ENCODE results near the gene URI1.
"Not testable (repeated sequence)": the region's sequence is repeated elsewhere in the genome, so short reads cannot be mapped to it uniquely, and the experiment has no call there.

URI1 gene

DNA sequence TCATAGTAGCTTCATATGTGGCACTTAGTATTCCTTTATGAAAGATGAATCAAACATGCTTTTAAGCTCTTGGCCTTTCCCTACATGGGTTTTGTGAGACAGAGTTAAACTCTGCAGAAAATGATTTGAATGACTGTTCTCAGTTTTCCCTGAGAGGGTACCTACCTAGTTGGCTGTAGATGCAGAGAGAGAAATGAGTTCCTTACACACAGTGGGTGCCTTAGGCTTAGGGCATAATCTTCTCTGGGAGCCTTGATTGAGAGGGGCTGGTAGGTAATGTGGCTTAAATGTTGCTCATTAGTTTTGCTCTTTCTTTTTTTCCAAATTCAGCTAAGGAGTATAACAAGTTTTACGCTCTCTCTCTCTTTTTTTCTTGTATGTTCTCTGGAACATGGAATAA, 3.0 kb downstream of the URI1 start:
- TF ChIP-seq, protein P1, sequence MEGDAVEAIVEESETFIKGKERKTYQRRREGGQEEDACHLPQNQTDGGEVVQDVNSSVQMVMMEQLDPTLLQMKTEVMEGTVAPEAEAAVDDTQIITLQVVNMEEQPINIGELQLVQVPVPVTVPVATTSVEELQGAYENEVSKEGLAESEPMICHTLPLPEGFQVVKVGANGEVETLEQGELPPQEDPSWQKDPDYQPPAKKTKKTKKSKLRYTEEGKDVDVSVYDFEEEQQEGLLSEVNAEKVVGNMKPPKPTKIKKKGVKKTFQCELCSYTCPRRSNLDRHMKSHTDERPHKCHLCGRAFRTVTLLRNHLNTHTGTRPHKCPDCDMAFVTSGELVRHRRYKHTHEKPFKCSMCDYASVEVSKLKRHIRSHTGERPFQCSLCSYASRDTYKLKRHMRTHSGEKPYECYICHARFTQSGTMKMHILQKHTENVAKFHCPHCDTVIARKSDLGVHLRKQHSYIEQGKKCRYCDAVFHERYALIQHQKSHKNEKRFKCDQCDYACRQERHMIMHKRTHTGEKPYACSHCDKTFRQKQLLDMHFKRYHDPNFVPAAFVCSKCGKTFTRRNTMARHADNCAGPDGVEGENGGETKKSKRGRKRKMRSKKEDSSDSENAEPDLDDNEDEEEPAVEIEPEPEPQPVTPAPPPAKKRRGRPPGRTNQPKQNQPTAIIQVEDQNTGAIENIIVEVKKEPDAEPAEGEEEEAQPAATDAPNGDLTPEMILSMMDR (IDR thresholded peaks at IDR 0.05; ENCODE audit: extremely low read depth, insufficient read depth, missing control alignments), result no peak
- DNase-seq (ENCODE audit: low spot score), result no peak
- in situ Hi-C loops (cut with MboI; ENCODE audit: low pct_unique_long_range_greater_than_20kb, low sequenced_read_pairs, unreplicated experiment), result no loop called here

GRCh38 chr19:29945433-29945832, 3.4 kb downstream of the URI1 start:
- in situ Hi-C loops (cut with MboI; ENCODE audit: low pct_unique_long_range_greater_than_20kb, low sequenced_read_pairs, unreplicated experiment), result no loop called here
- no peak for DNase-seq (ENCODE audit: low spot score)
- TF ChIP-seq, protein P1 (IDR thresholded peaks at IDR 0.05; ENCODE audit: extremely low read depth, insufficient read depth, missing control alignments), result no peak

GRCh38 chr19:29946645-29947044, 4.6 kb downstream of the URI1 start:
- in situ Hi-C loops (cut with MboI; ENCODE audit: low pct_unique_long_range_greater_than_20kb, low sequenced_read_pairs, unreplicated experiment), result no loop called here
- no peak for DNase-seq (ENCODE audit: low spot score)
- TF ChIP-seq, protein P1 (IDR thresholded peaks at IDR 0.05; ENCODE audit: extremely low read depth, insufficient read depth, missing control alignments), result no peak

- in situ Hi-C loops (cut with MboI; ENCODE audit: low pct_unique_long_range_greater_than_20kb, low sequenced_read_pairs, unreplicated experiment), result no loop called here
- TF ChIP-seq, protein P1 (IDR thresholded peaks at IDR 0.05; ENCODE audit: extremely low read depth, insufficient read depth, missing control alignments), result no peak
- no peak for DNase-seq (ENCODE audit: low spot score)
These were observed 5.8 kb downstream of the URI1 start for GRCh38 chr19:29947871-29948270.

DNA sequence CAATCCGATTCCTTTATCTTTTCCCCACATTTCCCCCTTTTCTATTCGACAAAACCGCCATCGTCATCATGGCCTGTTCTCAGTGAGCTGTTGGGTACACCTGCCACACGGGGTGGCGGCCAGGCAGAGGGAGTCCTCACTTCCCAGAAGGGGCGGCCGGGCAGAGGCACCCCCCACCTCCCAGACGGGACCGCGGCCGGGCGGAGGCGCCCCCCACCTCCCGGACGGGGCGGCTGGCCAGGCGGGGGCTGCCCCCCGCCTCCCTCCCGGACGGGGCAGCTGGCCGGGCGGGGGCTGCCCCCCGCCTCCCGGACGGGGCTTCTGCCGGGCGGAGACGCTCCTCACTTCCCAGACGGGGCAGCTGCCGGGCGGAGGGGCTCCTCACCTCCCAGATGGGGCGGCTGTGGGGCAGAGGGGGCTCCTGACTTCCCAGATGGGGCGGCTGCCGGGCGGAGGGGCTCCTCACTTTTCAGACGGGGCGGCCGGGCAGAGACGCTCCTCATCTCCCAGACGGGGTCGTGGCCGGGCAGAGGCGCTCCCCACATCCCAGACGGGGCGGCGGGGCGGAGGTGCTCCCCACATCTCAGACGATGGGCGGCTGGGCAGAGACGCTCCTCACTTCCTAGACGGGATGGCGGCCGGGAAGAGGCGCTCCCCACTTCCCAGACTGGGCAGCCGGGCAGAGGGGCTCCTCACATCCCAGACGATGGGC, 6.9 kb downstream of the URI1 start:
- in situ Hi-C loops (cut with MboI; ENCODE audit: low pct_unique_long_range_greater_than_20kb, low sequenced_read_pairs, unreplicated experiment); DNase-seq (ENCODE audit: low spot score): not testable (repeated sequence)

GRCh38 chr19:29952177-29952576, 10.1 kb downstream of the URI1 start:
- TF ChIP-seq, protein P1 (IDR thresholded peaks at IDR 0.05; ENCODE audit: extremely low read depth, insufficient read depth, missing control alignments), result no peak
- DNase-seq (ENCODE audit: low spot score), result no peak
- in situ Hi-C loops (cut with MboI; ENCODE audit: low pct_unique_long_range_greater_than_20kb, low sequenced_read_pairs, unreplicated experiment), result no loop called here

DNA sequence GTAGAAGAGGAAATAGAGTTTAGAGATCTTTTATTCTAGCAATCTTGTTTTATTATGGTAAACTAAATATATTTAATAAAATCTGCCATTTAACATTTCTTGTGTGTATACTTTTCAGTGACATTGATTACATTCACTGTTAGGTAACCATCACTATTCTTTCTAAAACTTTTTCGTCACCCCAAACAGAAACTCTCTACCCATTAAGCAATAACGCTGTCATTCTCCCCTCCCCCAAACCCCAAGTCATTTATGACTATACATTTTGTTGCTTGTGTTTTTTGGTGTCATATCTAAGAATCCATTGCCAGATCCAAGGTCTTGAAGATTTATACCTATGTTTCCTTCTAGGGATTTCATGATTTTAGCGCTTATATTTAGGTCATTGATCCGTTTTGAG, 10.6 kb downstream of the URI1 start:
- in situ Hi-C loops (cut with MboI; ENCODE audit: low pct_unique_long_range_greater_than_20kb, low sequenced_read_pairs, unreplicated experiment), result no loop called here
- TF ChIP-seq, protein P1 (IDR thresholded peaks at IDR 0.05; ENCODE audit: extremely low read depth, insufficient read depth, missing control alignments), result no peak
- DNase-seq (ENCODE audit: low spot score), result no peak

All from GM13977 (cell line).